Omental fat pad (tissue), 4 donors: Measurements from ENCODE around the gene ZNF30. TPM values are rescaled to one million over a fixed set of nuclear protein-coding genes. Genes with fewer than 3 reads are reported as not detected.

ENCODE experiments used
- ATAC-seq: fragments of 150-250 bp; one replicate; pipeline ENCODE4 v1.9.1; 2016; ENCODE audit warnings: mild to moderate bottlenecking, moderate library complexity; ENCODE audit not compliant: low FRiP score
- DNase-seq: peaks from one replicate; pipeline ENCODE4 v3.0.0-alpha.2; 2019; ENCODE audit warnings: low spot score
- CTCF ChIP-seq, 3 donors: fragments of 450-650 bp; IDR thresholded peaks; one replicate each; pipeline ENCODE4 v1.5.1; 2016 to 2017; ENCODE audit warnings: antibody characterized with exemption in 3 of 3, mild to moderate bottlenecking in 3 of 3, moderate library complexity in 2 of 3
- total RNA-seq, 4 donors: library from RNA; depleted of rRNA; stranded (reverse); fragments of >200 nt; gene quantifications; one replicate each; pipeline ENCODE4 v1.1.0, GENCODE V29; 2016

The ZNF30 gene
- total RNA-seq, 4 donors from 2014 or later, result 0.93 to 3.9 (median 1.5) TPM

GRCh38 chr19:34960103-34960805 is 33.6 kb downstream of the ZNF30 start:
- no peak for TF ChIP-seq CTCF (IDR thresholded peaks at IDR 0.05)
- DNase-seq, result no peak
- no peak for ATAC-seq

- no peak for DNase-seq
- TF ChIP-seq CTCF (IDR thresholded peaks at IDR 0.05), result no peak
- ATAC-seq, result no peak
Measured at GRCh38 chr19:34960940-34961679, 34.4 kb downstream of the ZNF30 start.

- DNase-seq, result no peak
- ATAC-seq, result no peak
- TF ChIP-seq CTCF (IDR thresholded peaks at IDR 0.05), result no peak
Measured at GRCh38 chr19:34961775-34962686, 35.3 kb downstream of the ZNF30 start.

- ATAC-seq (no peak), DNase-seq (no peak)
- no peak for TF ChIP-seq CTCF (IDR thresholded peaks at IDR 0.05)
Measured at GRCh38 chr19:34962687-34963572, 36.2 kb downstream of the ZNF30 start.

- ATAC-seq, result peak; percentile 76
- DNase-seq, result no peak
- no peak for TF ChIP-seq CTCF (IDR thresholded peaks at IDR 0.05)
Measured at GRCh38 chr19:34963573-34964406, 37.1 kb downstream of the ZNF30 start, which contains the start of gene ZNF792. ZNF792 (minus strand) TSS chr19:34964229; CDS start chr19:34963662, 567 bp downstream.
